Measurements from ENCODE around the gene GTF3C1.

Gene GTF3C1

GRCh38 chr16:27486760-27487159, 63.0 kb downstream of the GTF3C1 start:
- DNase-seq (ENCODE audit: low read depth in 2 of 2): no peak

DNA sequence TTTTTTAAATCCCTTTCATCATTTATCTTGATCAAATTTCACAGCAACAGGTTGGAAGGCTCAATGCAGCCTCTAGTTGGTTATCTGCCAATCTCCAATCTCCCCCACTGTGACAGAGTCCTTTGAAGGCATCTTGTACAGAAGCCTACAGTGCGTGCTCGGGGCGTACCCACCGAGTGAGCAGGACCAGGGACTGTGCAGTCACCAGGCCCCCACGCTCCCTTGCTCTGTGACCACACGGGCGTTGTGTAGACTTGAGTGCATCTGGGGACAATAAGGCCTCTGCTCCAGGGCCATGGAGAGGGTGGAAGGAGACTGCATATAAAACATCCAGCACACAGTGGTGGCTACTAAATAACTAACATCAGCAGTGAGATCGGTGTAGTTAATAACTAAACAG, 63.4 kb downstream of the GTF3C1 start:
- no peak for DNase-seq (ENCODE audit: low read depth in 2 of 2)

DNA sequence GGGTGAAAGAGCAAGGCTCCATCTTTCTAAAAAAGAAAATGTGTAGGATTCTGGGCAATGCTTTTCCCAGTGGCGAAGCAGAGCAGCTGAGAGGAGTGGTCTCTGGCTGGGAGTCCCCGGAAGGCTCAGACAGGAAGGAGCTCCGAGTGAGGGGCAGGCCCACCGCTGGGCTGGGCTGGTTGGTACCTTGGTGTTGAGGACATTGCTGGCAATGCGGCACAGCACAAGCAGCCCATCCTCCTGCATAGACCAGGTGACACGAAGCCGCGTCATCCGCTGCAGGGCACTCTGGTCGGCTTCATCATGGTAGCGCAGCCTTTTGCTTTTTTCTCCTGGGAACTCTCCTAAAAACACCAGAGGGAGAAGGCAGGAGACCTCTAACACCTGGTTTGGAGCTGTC, 63.9 kb downstream of the GTF3C1 start:
- no peak for DNase-seq (ENCODE audit: low read depth in 2 of 2)

DNA sequence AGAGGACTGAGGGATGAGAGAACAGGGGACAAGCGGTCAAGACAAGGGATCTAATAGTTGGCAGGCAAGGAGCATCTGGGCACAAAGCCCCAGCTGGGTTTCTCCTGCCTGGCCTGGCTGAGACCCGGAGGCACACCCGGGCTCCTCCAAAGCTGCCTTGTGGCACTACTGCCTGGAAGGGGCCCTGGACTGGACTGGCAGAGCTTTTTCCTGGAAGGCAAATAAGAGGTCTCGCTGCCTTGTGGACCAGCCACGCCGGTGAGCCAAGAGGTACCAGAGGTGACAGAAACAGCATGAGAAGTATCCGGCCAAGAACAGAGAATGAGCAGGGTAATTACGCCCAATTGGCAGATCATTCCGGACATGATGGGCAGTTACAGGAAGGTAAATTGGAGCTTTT, 64.6 kb downstream of the GTF3C1 start:
- no peak for DNase-seq (ENCODE audit: low read depth in 2 of 2)

- DNase-seq (ENCODE audit: low read depth in 2 of 2): no peak
Measured at GRCh38 chr16:27483624-27484023, 66.1 kb downstream of the GTF3C1 start.

DNA sequence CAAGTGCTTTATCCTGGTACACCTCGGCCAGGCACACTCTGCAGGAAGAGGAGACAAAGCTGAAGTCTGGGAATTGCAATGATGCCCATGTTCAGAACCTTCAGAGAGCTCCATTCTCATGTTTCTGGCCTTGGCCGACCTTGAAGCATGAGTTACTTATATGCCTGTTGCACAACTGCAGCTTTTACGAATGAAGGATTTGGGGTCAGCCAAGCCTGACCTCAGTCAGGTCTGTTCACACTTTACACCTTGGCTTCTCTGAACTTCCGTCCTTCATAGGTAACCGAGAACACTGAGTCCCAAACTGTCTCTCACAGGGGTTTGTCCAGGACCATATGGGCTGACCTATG, 66.7 kb downstream of the GTF3C1 start:
- no peak for DNase-seq (ENCODE audit: low read depth in 2 of 2)

DNA sequence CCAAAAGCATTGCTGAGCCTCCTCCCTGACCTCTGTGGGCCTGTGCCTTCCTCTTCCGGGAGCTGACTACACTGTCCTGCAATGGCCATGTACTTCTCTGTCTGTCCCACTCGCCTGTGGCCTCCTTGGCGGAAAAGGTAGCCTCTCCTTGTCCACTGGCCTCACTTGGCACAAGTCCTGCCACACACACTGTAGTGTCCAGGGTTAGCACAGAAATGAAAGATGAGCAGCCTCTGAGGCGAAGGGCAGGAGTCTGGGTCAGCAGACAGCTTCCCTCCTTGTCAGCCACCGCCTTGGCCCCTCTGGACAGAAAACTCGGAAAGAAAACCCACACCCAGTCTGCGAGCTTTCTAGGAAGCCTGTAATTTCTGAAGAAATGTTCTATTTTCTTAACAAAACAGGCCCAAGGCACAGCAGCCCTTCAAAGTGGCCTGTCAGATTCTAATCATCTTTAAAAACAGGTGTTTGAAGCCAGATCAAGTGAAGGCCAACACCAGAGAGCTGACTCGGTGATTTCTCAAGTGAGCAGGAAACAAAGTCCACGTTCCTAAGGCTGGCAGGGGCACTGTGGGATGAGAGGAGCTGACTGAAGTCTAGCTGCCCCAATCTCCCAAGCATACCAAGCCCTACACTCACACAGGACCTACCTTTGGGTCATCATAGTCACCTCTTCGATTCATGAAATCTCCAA, 67.2 kb downstream of the GTF3C1 start:
- DNase-seq (ENCODE audit: low read depth in 2 of 2): no peak

DNA sequence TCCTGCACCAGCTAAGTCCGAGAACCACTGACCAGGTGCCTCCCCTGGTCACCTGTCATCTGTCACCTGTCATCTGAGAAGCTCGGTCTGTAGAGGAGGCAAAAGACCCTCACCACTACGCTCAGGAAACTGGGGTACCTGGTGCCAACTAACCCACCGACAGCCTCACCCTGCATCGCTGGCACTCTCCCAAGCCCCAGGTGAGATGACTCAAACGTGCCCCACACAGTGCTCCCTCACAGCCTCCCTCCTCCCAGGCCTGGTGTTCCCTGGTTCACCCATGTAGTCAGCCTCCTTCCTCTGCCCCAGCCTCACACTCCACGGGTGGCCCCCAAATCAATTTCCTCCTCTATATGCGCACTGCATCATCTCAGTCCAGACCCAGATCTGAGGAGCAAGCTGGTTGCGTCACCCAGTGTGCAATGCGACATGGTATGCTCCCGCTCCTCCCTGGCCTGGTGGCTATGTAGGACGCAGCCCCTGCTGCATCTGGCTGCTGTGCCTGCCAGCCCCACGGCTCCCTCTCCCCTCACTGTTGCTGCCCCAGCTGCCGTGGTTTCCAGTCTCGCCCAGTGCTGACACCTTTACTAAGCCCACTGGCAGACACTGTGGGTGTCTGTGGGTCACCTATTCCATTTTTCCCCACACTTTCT, 68.3 kb downstream of the GTF3C1 start:
- no peak for DNase-seq (ENCODE audit: low read depth in 2 of 2)

DNA sequence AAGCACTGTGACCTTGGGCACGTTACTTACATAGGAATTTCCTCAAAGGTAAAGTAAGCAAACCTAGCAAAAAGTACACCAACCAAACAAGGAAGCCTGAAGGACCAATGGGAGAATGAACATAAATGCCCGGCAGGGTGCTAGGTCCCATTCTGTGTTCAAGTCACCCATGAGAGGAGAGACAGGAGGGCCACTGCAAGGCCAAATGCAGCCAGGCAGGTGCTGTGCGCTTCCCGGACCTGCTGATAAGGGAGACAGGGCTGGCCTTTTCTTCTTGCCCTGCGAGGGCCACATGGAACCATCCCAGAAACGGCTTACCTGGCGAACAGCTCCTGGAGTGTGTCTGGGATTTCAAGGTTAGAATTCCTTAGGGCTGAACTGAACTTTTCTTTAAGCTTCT, 69.0 kb downstream of the GTF3C1 start:
- DNase-seq (ENCODE audit: low read depth in 2 of 2): no peak

- no peak for DNase-seq (ENCODE audit: low read depth in 2 of 2)
Measured at GRCh38 chr16:27476240-27476639, 73.5 kb downstream of the GTF3C1 start.

GRCh38 chr16:27475561-27475960, 74.2 kb downstream of the GTF3C1 start:
- DNase-seq (ENCODE audit: low read depth in 2 of 2): no peak

DNA sequence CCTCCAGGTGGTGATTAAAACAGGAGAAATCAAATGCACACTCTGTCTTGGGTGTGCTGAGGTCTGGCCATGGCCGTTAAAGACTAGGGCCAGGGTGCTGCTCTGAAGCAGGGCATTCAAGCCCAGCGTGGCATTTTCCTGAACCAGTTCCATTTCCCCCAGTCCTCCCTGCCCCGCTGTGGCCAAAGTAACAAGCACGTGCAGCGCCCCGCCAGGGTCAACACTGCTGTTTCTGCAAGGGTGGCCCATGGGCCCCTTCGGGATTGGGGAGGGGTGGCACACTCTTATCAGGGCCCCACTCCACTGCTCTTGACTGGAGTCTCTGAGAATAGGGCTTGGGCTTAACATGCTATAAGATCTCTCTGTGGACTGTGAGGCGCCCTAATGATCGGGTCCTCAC, 74.8 kb downstream of the GTF3C1 start:
- no peak for DNase-seq (ENCODE audit: low read depth in 2 of 2)

DNA sequence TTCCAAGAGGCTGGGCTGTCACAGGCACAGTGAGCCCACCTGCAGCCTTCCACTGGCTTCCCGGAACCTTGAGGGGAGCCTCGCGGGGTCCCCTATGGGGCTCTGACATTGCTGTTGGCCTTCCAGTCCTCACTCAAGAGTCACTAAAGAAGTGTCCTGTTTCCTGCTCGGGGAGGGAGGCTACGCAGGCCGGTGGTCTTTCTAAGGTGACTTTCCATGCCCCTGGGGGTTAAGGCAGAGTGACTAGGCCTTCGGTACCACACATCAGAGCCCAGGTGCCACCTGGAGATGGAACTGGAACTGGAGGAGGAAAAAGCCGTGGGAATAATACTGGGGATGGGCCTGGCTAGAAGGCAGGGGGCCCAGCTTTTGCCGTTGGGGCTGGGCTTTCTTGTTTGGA, 75.7 kb downstream of the GTF3C1 start:
- DNase-seq (ENCODE audit: low read depth in 2 of 2): no peak

GRCh38 chr16:27473101-27473900, 76.4 kb downstream of the GTF3C1 start:
- no peak for DNase-seq (ENCODE audit: low read depth in 2 of 2)

GRCh38 chr16:27472091-27473020, 77.4 kb downstream of the GTF3C1 start:
- DNase-seq (ENCODE audit: low read depth in 2 of 2): no peak

DNA sequence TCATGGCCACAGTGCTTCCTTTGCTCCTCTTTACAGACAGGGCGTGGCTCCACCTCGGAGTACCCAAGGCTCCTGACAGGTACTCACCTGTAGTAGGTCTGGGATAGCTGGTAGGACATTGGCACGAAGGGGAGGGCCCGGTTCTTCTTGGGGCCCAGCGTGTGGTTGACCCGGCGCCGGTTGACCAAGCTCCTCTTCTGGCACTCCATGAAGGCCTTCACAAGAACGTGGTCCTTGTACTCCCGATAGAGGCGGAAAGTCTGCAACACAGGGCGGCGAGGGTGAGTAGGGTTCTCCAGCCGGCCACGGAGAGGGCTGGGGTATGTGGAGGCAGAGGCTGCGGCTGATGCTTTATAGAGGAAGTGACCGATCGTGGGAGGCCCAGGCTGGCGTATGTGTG, 78.1 kb downstream of the GTF3C1 start:
- no peak for DNase-seq (ENCODE audit: low read depth in 2 of 2)

DNA sequence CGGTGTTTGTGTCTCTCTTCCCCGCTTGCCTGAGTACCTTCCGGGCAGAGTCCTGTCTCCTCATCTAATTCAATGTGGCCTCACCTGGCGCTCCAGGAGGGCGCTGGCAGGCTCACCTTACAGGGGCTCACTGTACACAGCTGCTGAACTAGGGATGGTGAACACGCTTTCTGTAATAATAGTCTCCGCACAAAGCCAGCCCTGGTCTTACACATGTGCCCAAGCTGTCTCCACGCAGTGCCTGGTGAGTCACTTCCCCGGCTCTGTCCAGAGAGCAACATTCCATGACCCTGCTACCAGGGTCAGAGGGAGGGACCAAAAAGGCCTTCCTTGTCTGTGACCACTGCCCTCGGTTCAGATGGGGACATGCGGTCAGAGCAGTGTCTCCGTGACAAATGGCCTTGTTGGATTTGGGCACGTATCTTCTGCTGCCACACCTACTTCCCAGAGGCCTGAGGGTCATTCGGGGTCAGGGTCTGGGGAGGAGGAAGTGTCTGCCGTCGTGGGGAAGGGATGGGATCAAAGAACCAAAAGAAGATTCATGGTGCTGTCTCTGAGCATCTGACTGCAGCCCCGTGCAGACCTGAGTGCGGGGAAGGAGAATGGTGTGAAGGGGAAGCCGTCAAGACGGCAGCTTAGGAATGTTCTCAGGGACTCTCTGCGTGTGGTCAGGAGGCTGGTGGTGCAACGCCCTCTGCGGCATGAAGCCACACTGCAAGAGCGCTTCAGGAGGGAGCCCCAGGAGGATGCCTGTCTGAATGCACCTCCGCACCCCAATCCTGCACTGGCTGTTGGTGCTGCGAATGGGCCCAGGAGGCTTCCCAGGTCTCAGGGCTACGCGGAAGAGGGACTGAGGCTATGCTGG, 78.9 kb downstream of the GTF3C1 start:
- no peak for DNase-seq (ENCODE audit: low read depth in 2 of 2)

- no peak for DNase-seq (ENCODE audit: low read depth in 2 of 2)
Measured at GRCh38 chr16:27468941-27469531, 80.7 kb downstream of the GTF3C1 start.

DNA sequence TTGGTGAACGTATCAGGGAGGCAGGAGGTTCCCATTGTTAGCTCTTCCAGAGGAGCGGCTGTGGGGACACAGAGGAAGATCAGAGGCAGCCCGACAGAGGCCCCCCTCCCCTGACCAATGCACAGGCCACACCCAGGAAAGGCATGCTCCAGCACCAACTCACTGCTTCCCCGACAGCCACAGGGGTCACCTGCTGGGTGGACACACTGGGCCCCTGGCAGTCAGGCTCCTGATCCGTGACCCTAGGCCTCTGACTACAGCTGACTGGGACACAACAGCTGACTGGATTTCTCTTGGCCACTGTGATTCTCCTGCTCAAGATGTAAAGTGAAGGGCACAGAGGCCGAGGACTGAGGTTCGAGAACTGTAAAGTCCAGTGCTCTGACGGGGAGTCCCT, 84.2 kb downstream of the GTF3C1 start:
- DNase-seq (ENCODE audit: low read depth in 2 of 2): no peak

GRCh38 chr16:27464626-27465482, 84.9 kb downstream of the GTF3C1 start:
- no peak for DNase-seq (ENCODE audit: low read depth in 2 of 2)
